Stimulated activated CD8-positive, alpha-beta memory T cell treated with anti-CD3 and anti-CD28 coated beads, Interleukin-7, amount 100 ng/mL, for 48 hours (primary cell): Measurements from ENCODE around the gene IL4R.
"Not testable (repeated sequence)": the region's sequence is repeated elsewhere in the genome, so short reads cannot be mapped to it uniquely, and the experiment has no call there.

Experiments used
- DNase-seq, 2 donors: peaks; one replicate each; pipeline ENCODE4 v3.0.0-alpha.2; 2020; ENCODE audit warnings: low read depth in 1 of 2; ENCODE audit errors: extremely low read depth in 1 of 2

The IL4R gene

GRCh38 chr16:27287887-27288286 lies 25.9 kb upstream of the IL4R start:
- no peak for DNase-seq

GRCh38 chr16:27288313-27288712 lies 25.5 kb upstream of the IL4R start:
- DNase-seq = not testable (repeated sequence)

GRCh38 chr16:27289669-27290068 lies 24.1 kb upstream of the IL4R start:
- DNase-seq = no peak

GRCh38 chr16:27290562-27290961 lies 23.2 kb upstream of the IL4R start:
- DNase-seq = no peak

- no peak for DNase-seq
These were observed 22.7 kb upstream of the IL4R start for GRCh38 chr16:27291106-27291505.

- no peak for DNase-seq
These were observed 22.0 kb upstream of the IL4R start for GRCh38 chr16:27291722-27292240.

GRCh38 chr16:27293343-27293742 lies 20.4 kb upstream of the IL4R start:
- no peak for DNase-seq

GRCh38 chr16:27298132-27298531 lies 15.6 kb upstream of the IL4R start:
- DNase-seq = no peak

GRCh38 chr16:27301236-27301861 lies 12.4 kb upstream of the IL4R start:
- no peak for DNase-seq

- no peak for DNase-seq
These were observed 11.6 kb upstream of the IL4R start for GRCh38 chr16:27302126-27302525.

- no peak for DNase-seq
These were observed 10.3 kb upstream of the IL4R start for GRCh38 chr16:27303256-27304100.

GRCh38 chr16:27304102-27304501 lies 9.7 kb upstream of the IL4R start:
- DNase-seq = no peak

- DNase-seq = no peak
These were observed 8.7 kb upstream of the IL4R start for GRCh38 chr16:27304881-27305745.

- DNase-seq = no peak
These were observed 7.8 kb upstream of the IL4R start for GRCh38 chr16:27305839-27306442.

GRCh38 chr16:27308792-27309191 lies 5.0 kb upstream of the IL4R start:
- no peak for DNase-seq

- no peak for DNase-seq
These were observed 3.0 kb upstream of the IL4R start for GRCh38 chr16:27310576-27311447.

GRCh38 chr16:27311448-27311830 lies 2.3 kb upstream of the IL4R start:
- DNase-seq = no peak

- no peak for DNase-seq
These were observed 1.9 kb upstream of the IL4R start for GRCh38 chr16:27311897-27312303.

- no peak for DNase-seq
These were observed 973 bp upstream of the IL4R start for GRCh38 chr16:27312580-27313421.
